ENCODE data around the gene EDAR. TPM values are rescaled to one million over a fixed set of nuclear protein-coding genes. Genes with fewer than 3 reads are reported as not detected.

Gene EDAR
- polyA plus RNA-seq, 1 experiment: not detected

- Histone ChIP-seq H3K27ac (ENCODE audit: low read depth, low read length) (no peak overlapping the region), H3K4me3 (ENCODE audit: low read depth, low read length) (no peak overlapping the region), H3K27me3 (ENCODE audit: control insufficient read depth, insufficient read depth, low read length) (peaks cover 62% of the 10 kb centered on the region), H3K9me3 (ENCODE audit: control insufficient read depth, insufficient read depth, low read length) (no peaks in the 10 kb centered on the region; the same call in 1 of the 2 replicates)
- no peak for DNase-seq (ENCODE audit: low read depth, low spot score)
- ChIA-PET POLR2A (no interaction called here), CTCF (no interaction called here)
- no peak for TF ChIP-seq CTCF (IDR thresholded peaks at IDR 0.05; ENCODE audit: low read depth, low read length)
These were observed 55.3 kb downstream of the EDAR start for GRCh38 chr2:108933691-108934117.

GRCh38 chr2:108932736-108933332, 56.2 kb downstream of the EDAR start:
- Histone ChIP-seq H3K4me3 (ENCODE audit: low read depth, low read length) (no peak overlapping the region), H3K27ac (ENCODE audit: low read depth, low read length) (no peak overlapping the region), H3K27me3 (ENCODE audit: control insufficient read depth, insufficient read depth, low read length) (peaks cover 62% of the 10 kb centered on the region), H3K9me3 (ENCODE audit: control insufficient read depth, insufficient read depth, low read length) (no peaks in the 10 kb centered on the region; the same call in 1 of the 2 replicates)
- no peak for DNase-seq (ENCODE audit: low read depth, low spot score)
- CTCF ChIA-PET: no interaction called here
- POLR2A ChIA-PET: no interaction called here
- no peak for TF ChIP-seq CTCF (IDR thresholded peaks at IDR 0.05; ENCODE audit: low read depth, low read length)

GRCh38 chr2:108931372-108931771, 57.6 kb downstream of the EDAR start:
- ChIA-PET CTCF (interaction anchor here (0.6 to 1.1 kb wide), 2 partner anchors 579 to 930 kb away, joined by 3 to 4 read pairs; no protein-coding TSS in a partner anchor), POLR2A (no interaction called here)
- Histone ChIP-seq H3K9me3 (ENCODE audit: control insufficient read depth, insufficient read depth, low read length) (no peaks in the 10 kb centered on the region; the same call in 1 of the 2 replicates), H3K27ac (ENCODE audit: low read depth, low read length) (no peak overlapping the region), H3K4me3 (ENCODE audit: low read depth, low read length) (no peak overlapping the region), H3K27me3 (ENCODE audit: control insufficient read depth, insufficient read depth, low read length) (peaks cover 64% of the 10 kb centered on the region)
- no peak for DNase-seq (ENCODE audit: low read depth, low spot score)
- no peak for TF ChIP-seq CTCF (IDR thresholded peaks at IDR 0.05; ENCODE audit: low read depth, low read length)

- Histone ChIP-seq H3K27me3 (ENCODE audit: control insufficient read depth, insufficient read depth, low read length) (peaks cover 63% of the 10 kb centered on the region), H3K4me3 (ENCODE audit: low read depth, low read length) (no peak overlapping the region), H3K27ac (ENCODE audit: low read depth, low read length) (no peak overlapping the region), H3K9me3 (ENCODE audit: control insufficient read depth, insufficient read depth, low read length) (no peaks in the 10 kb centered on the region; the same call in 1 of the 2 replicates)
- ChIA-PET POLR2A (no interaction called here), CTCF (interaction anchor here (1.1 to 2.3 kb wide), 3 partner anchors 10 to 17 kb away, joined by 3 to 16 read pairs (median 6); no protein-coding TSS in a partner anchor)
- no peak for DNase-seq (ENCODE audit: low read depth, low spot score)
- TF ChIP-seq CTCF (IDR thresholded peaks at IDR 0.05; ENCODE audit: low read depth, low read length): no peak
These were observed 59.1 kb downstream of the EDAR start for GRCh38 chr2:108929807-108930425.
